Esophagus muscularis mucosa (tissue), 4 donors: ENCODE data around the gene SND1.

Source experiments
- EP300 ChIP-seq: sonication (generic); formaldehyde crosslinking; IDR thresholded peaks from one replicate; pipeline ENCODE4 v1.6.1; 2017; ENCODE audit warnings: antibody characterized with exemption
- POLR2A ChIP-seq: fragments of 450-650 bp; IDR thresholded peaks from one replicate; pipeline ENCODE4 v1.6.1; 2017; ENCODE audit warnings: antibody characterized with exemption, moderate library complexity, mild to moderate bottlenecking, low read depth
- POLR2AphosphoS5 ChIP-seq, 2 donors: sonication (generic); formaldehyde crosslinking; IDR thresholded peaks; one replicate each; pipeline ENCODE4 v1.6.1; 2017; ENCODE audit warnings: antibody characterized with exemption in 2 of 2
- TF ChIP-seq, protein P1 (sequence below), 3 experiments: fragments of 200-600 bp in 2 of 3; fragments of 450-650 bp in 1 of 3; sonication (generic) in 2 of 3; IDR thresholded peaks; one replicate each; pipeline ENCODE4 v1.5.1; 2017 to 2019; ENCODE audit warnings: antibody characterized with exemption in 3 of 3, mild to moderate bottlenecking in 2 of 3, moderate library complexity in 1 of 3

- TF ChIP-seq, protein P1, sequence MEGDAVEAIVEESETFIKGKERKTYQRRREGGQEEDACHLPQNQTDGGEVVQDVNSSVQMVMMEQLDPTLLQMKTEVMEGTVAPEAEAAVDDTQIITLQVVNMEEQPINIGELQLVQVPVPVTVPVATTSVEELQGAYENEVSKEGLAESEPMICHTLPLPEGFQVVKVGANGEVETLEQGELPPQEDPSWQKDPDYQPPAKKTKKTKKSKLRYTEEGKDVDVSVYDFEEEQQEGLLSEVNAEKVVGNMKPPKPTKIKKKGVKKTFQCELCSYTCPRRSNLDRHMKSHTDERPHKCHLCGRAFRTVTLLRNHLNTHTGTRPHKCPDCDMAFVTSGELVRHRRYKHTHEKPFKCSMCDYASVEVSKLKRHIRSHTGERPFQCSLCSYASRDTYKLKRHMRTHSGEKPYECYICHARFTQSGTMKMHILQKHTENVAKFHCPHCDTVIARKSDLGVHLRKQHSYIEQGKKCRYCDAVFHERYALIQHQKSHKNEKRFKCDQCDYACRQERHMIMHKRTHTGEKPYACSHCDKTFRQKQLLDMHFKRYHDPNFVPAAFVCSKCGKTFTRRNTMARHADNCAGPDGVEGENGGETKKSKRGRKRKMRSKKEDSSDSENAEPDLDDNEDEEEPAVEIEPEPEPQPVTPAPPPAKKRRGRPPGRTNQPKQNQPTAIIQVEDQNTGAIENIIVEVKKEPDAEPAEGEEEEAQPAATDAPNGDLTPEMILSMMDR (IDR thresholded peaks at IDR 0.05), result no peak
- no peak for TF ChIP-seq POLR2AphosphoS5 (IDR thresholded peaks at IDR 0.05)
- no peak for TF ChIP-seq POLR2A
- TF ChIP-seq EP300, result no peak
These were observed 80.3 kb downstream of the SND1 start for GRCh38 chr7:127732306-127732705.
